ENCODE data around the gene TROAP. TPM values are rescaled to one million over a fixed set of nuclear protein-coding genes. Genes with fewer than 3 reads are reported as not detected.
A peak's percentile ranks its signal among the peaks of the same experiment; 100 is the strongest.
"Not testable (repeated sequence)": the region's sequence is repeated elsewhere in the genome, so short reads cannot be mapped to it uniquely, and the experiment has no call there.

TROAP gene
- polyA plus RNA-seq, 1 experiment: 24.8 TPM

- DNase-seq (ENCODE audit: low read depth): no peak
- H3K36me3 ChIP-seq (ENCODE audit: control insufficient read depth, insufficient read depth, low read length): no peaks in the 10 kb centered on the region
- ChIA-PET POLR2A (interaction anchor here (0.6 kb wide), 1 partner anchor 47 kb away, joined by 3 read pairs; no protein-coding TSS in a partner anchor), CTCF (interaction anchor here (1.0 to 2.0 kb wide), 4 partner anchors 11 to 145 kb away, joined by 3 to 11 read pairs (median 4); no protein-coding TSS in a partner anchor)
- peak; percentile 54 for TF ChIP-seq CTCF (IDR thresholded peaks at IDR 0.05; ENCODE audit: insufficient read depth, low read depth, low read length)
- no peaks in the 10 kb centered on the region for H3K27me3 ChIP-seq (ENCODE audit: control insufficient read depth, insufficient read depth, low read length)
- H3K4me3 ChIP-seq (ENCODE audit: low read depth, low read length): no peak overlapping the region
These were observed 46.5 kb downstream of the TROAP start for GRCh38 chr12:49369411-49370145.

- Histone ChIP-seq H3K27me3 (ENCODE audit: control insufficient read depth, insufficient read depth, low read length) (no peaks in the 10 kb centered on the region), H3K36me3 (ENCODE audit: control insufficient read depth, insufficient read depth, low read length) (no peaks in the 10 kb centered on the region), H3K4me3 (ENCODE audit: low read depth, low read length) (no peak overlapping the region)
- DNase-seq (ENCODE audit: low read depth): no peak
- CTCF ChIA-PET: interaction anchor here (1.4 to 2.0 kb wide), 2 partner anchors 23 to 144 kb away, joined by 4 to 11 read pairs; no protein-coding TSS in a partner anchor
- TF ChIP-seq CTCF (IDR thresholded peaks at IDR 0.05; ENCODE audit: insufficient read depth, low read depth, low read length): no peak
- POLR2A ChIA-PET: no interaction called here
These were observed 47.5 kb downstream of the TROAP start for GRCh38 chr12:49370539-49370938.

- POLR2A ChIA-PET: no interaction called here
These were observed 52.4 kb downstream of the TROAP start for GRCh38 chr12:49375406-49375805.

GRCh38 chr12:49377386-49377785, 54.3 kb downstream of the TROAP start:
- H3K36me3 ChIP-seq (ENCODE audit: control insufficient read depth, insufficient read depth, low read length): no peaks in the 10 kb centered on the region
- DNase-seq (ENCODE audit: low read depth): no peak
- TF ChIP-seq CTCF (IDR thresholded peaks at IDR 0.05; ENCODE audit: insufficient read depth, low read depth, low read length): no peak
- CTCF ChIA-PET: interaction anchor here (2.1 kb wide), 1 partner anchor 19 kb away, joined by 9 read pairs; no protein-coding TSS in a partner anchor
- no peaks in the 10 kb centered on the region for H3K27me3 ChIP-seq (ENCODE audit: control insufficient read depth, insufficient read depth, low read length)
- POLR2A ChIA-PET: no interaction called here
- H3K4me3 ChIP-seq (ENCODE audit: low read depth, low read length): no peak overlapping the region

More at GRCh38 chr12:49375406-49375805, 52.4 kb downstream of the TROAP start:
- no peak for DNase-seq (ENCODE audit: low read depth)
- no peak for TF ChIP-seq CTCF (IDR thresholded peaks at IDR 0.05; ENCODE audit: insufficient read depth, low read depth, low read length)
- Histone ChIP-seq H3K36me3 (ENCODE audit: control insufficient read depth, insufficient read depth, low read length) (no peaks in the 10 kb centered on the region), H3K27me3 (ENCODE audit: control insufficient read depth, insufficient read depth, low read length) (no peaks in the 10 kb centered on the region), H3K4me3 (ENCODE audit: low read depth, low read length) (no peak overlapping the region)
- CTCF ChIA-PET: interaction anchor here (0.6 to 1.2 kb wide), 3 partner anchors 15 to 86 kb away, joined by 3 read pairs; no protein-coding TSS in a partner anchor

GRCh38 chr12:49380184-49380583, 57.1 kb downstream of the TROAP start:
- H3K4me3 ChIP-seq (ENCODE audit: low read depth, low read length); POLR2A ChIA-PET; CTCF ChIA-PET; H3K36me3 ChIP-seq (ENCODE audit: control insufficient read depth, insufficient read depth, low read length); DNase-seq (ENCODE audit: low read depth); H3K27me3 ChIP-seq (ENCODE audit: control insufficient read depth, insufficient read depth, low read length): not testable (repeated sequence)

Other genes starting within 250 kb of the TROAP start
- gene DHH, start 228.5 kb upstream of the TROAP start, polyA plus RNA-seq (2011; rRNA removed): not detected in 2 replicates
- 37.2 and 63.1 TPM in 2 replicates for gene LMBR1L, start 212.4 kb upstream of the TROAP start, polyA plus RNA-seq (2011; rRNA removed)
- 2,513 and 3,601 TPM in 2 replicates for gene TUBA1B, start 191.9 kb upstream of the TROAP start, polyA plus RNA-seq (2011; rRNA removed)
- 616 and 820 TPM in 2 replicates for gene TUBA1A, start 134.2 kb upstream of the TROAP start, polyA plus RNA-seq (2011; rRNA removed)
- 1,365 and 2,194 TPM in 2 replicates for gene TUBA1C, start 58.2 kb upstream of the TROAP start, polyA plus RNA-seq (2011; rRNA removed)
- not detected in 2 replicates for gene PRPH, start 28.1 kb upstream of the TROAP start, polyA plus RNA-seq (2011; rRNA removed)
- not detected in 2 replicates for gene C1QL4, start 13.9 kb downstream of the TROAP start, polyA plus RNA-seq (2011; rRNA removed)
- 2.3 and 4.3 TPM in 2 replicates for gene DNAJC22, start 23.6 kb downstream of the TROAP start, polyA plus RNA-seq (2011; rRNA removed)
- gene SPATS2, start 44.2 kb downstream of the TROAP start, polyA plus RNA-seq (2011; rRNA removed): 23.1 and 29.8 TPM in 2 replicates
- 0.01 and 0.02 TPM in 2 replicates for gene KCNH3, start 215.8 kb downstream of the TROAP start, polyA plus RNA-seq (2011; rRNA removed)
- 58.6 and 96.0 TPM in 2 replicates for gene MCRS1, start 244.9 kb downstream of the TROAP start, polyA plus RNA-seq (2011; rRNA removed)